ENCODE measurements around the gene NRXN2. TPM values are rescaled to one million over a fixed set of nuclear protein-coding genes. Genes with fewer than 3 reads are reported as not detected.

Gene NRXN2
- total and polyA plus RNA-seq, 2 donors (not counting 3 experiments of a cell fraction or from before 2014, with no cell fraction given) = not detected

GRCh38 chr11:64720640-64721358 lies 2.2 kb downstream of the NRXN2 start:
- Histone ChIP-seq H3K27ac (ENCODE audit: insufficient read depth, low read depth, low read length) (no peak overlapping the region), H4K20me1 (replicated peaks; ENCODE audit: control insufficient read depth, extremely low read depth, insufficient read depth, low read length) (no peaks in the 10 kb centered on the region), H3K9me1 (replicated peaks; ENCODE audit: control insufficient read depth, extremely low read depth, insufficient read depth, low read length) (no peaks in the 10 kb centered on the region), H3K4me1 (ENCODE audit: control insufficient read depth, extremely low read depth, insufficient read depth, low read length) (no peaks in the 10 kb centered on the region), H3K79me2 (ENCODE audit: control insufficient read depth, insufficient read depth, low read length) (no peaks in the 10 kb centered on the region), H3K27me3 (ENCODE audit: control insufficient read depth in 2 of 2, insufficient read depth in 2 of 2, low read length in 2 of 2) (peaks cover 26 to 29% of the 10 kb centered on the region in 2 experiments), H3K4me3 (replicated peaks in 1 of 3; ENCODE audit: insufficient read depth in 1 of 3, low read depth in 1 of 3, low read length in 3 of 3) (no peak overlapping the region), H2AFZ (ENCODE audit: low read depth, low read length) (no peak overlapping the region), H3K9ac (replicated peaks; ENCODE audit: extremely low read depth, insufficient read depth, low read length) (no peak overlapping the region), H3K4me2 (ENCODE audit: insufficient read depth, low read length) (no peak overlapping the region), H3K36me3 (ENCODE audit: control insufficient read depth in 2 of 2, extremely low read depth in 1 of 2, insufficient read depth in 2 of 2, low read length in 2 of 2) (no peaks in the 10 kb centered on the region), H3K9me3 (replicated peaks; ENCODE audit: control insufficient read depth, insufficient read depth, low read length) (no peaks in the 10 kb centered on the region)
- FAIRE-seq = no peak
- TF ChIP-seq GATA2 (IDR thresholded peaks at IDR 0.05; ENCODE audit: insufficient read depth, insufficient read length, low read depth, low read length) = no peak
- TF ChIP-seq JUN (IDR thresholded peaks at IDR 0.05; ENCODE audit: borderline replicate concordance, insufficient read depth, insufficient read length, low read depth) = no peak
- TF ChIP-seq, protein P1, sequence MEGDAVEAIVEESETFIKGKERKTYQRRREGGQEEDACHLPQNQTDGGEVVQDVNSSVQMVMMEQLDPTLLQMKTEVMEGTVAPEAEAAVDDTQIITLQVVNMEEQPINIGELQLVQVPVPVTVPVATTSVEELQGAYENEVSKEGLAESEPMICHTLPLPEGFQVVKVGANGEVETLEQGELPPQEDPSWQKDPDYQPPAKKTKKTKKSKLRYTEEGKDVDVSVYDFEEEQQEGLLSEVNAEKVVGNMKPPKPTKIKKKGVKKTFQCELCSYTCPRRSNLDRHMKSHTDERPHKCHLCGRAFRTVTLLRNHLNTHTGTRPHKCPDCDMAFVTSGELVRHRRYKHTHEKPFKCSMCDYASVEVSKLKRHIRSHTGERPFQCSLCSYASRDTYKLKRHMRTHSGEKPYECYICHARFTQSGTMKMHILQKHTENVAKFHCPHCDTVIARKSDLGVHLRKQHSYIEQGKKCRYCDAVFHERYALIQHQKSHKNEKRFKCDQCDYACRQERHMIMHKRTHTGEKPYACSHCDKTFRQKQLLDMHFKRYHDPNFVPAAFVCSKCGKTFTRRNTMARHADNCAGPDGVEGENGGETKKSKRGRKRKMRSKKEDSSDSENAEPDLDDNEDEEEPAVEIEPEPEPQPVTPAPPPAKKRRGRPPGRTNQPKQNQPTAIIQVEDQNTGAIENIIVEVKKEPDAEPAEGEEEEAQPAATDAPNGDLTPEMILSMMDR (IDR thresholded peaks at IDR 0.05; ENCODE audit: extremely low read depth in 1 of 2, insufficient read depth in 1 of 2, low read depth in 1 of 2, low read length in 2 of 2) = no peak
- no peak for TF ChIP-seq POLR2A (IDR thresholded peaks at IDR 0.05; ENCODE audit: low read depth, low read length)
- TF ChIP-seq POLR2AphosphoS5 (IDR thresholded peaks at IDR 0.05; ENCODE audit: insufficient read depth, low read depth, low read length) = no peak
- no peak for TF ChIP-seq FOS (IDR thresholded peaks at IDR 0.05; ENCODE audit: borderline replicate concordance, insufficient read depth, low read length)
- TF ChIP-seq MYC (IDR thresholded peaks at IDR 0.05; ENCODE audit: low read depth, low read length) = no peak
- no peak for TF ChIP-seq EZH2 (IDR thresholded peaks at IDR 0.05; ENCODE audit: borderline replicate concordance, low read depth, low read length, severe bottlenecking)
- no peak for TF ChIP-seq MAX (IDR thresholded peaks at IDR 0.05; ENCODE audit: insufficient read depth, insufficient read length)
- POLR2A ChIA-PET = no interaction called here
- dilution Hi-C loops (cut with MboI; ENCODE audit: extremely low pct_ligation_motif_present, low sequenced_read_pairs) (no loop called here), intact Hi-C loops (cut with micrococcal nuclease) (no loop called here)
- CTCF ChIA-PET = interaction anchor here (1.0 kb wide), 1 partner anchor 32 kb away, joined by 3 read pairs; no protein-coding TSS in a partner anchor
- no TSS peak for BruUV-seq (replicated peaks)
- DNase-seq (ENCODE audit: low read depth, low spot score) = no peak

Measured in endothelial cell of umbilical vein (primary cell).